Midbrain (tissue), 1 donor: ENCODE data around the gene PTPN5.
"Not testable (repeated sequence)": the region's sequence is repeated elsewhere in the genome, so short reads cannot be mapped to it uniquely, and the experiment has no call there.

Experiments
- DNase-seq: peaks from one replicate; lab custom pipeline; 2025; lab: John Stamatoyannopoulos, UW

The PTPN5 gene

GRCh38 chr11:18709414-18709813 is 82.2 kb downstream of the PTPN5 start:
- DNase-seq, result no peak

GRCh38 chr11:18707811-18708340 is 83.7 kb downstream of the PTPN5 start:
- DNase-seq, result no peak

GRCh38 chr11:18706330-18707243 is 85.0 kb downstream of the PTPN5 start:
- no peak for DNase-seq

GRCh38 chr11:18705651-18706281 is 85.8 kb downstream of the PTPN5 start:
- DNase-seq, result peak; percentile 10

- DNase-seq, result peak; percentile 41
Measured at GRCh38 chr11:18704698-18705097, 86.9 kb downstream of the PTPN5 start.

GRCh38 chr11:18704045-18704645 is 87.5 kb downstream of the PTPN5 start:
- no peak for DNase-seq

- DNase-seq, result no peak
Measured at GRCh38 chr11:18703001-18703763, 88.4 kb downstream of the PTPN5 start.

GRCh38 chr11:18701614-18702216 is 89.9 kb downstream of the PTPN5 start:
- DNase-seq, result no peak

- no peak for DNase-seq
Measured at GRCh38 chr11:18700872-18701271, 90.7 kb downstream of the PTPN5 start.

GRCh38 chr11:18700375-18700774 is 91.2 kb downstream of the PTPN5 start:
- no peak for DNase-seq

- DNase-seq, result peak; percentile 60
Measured at GRCh38 chr11:18699848-18700261, 91.7 kb downstream of the PTPN5 start.

- DNase-seq, result no peak
Measured at GRCh38 chr11:18699269-18699596, 92.4 kb downstream of the PTPN5 start.

GRCh38 chr11:18698341-18699268 is 93.0 kb downstream of the PTPN5 start, which contains the start of gene TMEM86A:
Gene TMEM86A (plus strand): TSS chr11:18698779. CDS start chr11:18698887, 108 bp downstream.
- DNase-seq, result peak; percentile 90

- no peak for DNase-seq
Measured at GRCh38 chr11:18697576-18697975, 94.0 kb downstream of the PTPN5 start.

- no peak for DNase-seq
Measured at GRCh38 chr11:18696638-18697225, 94.9 kb downstream of the PTPN5 start.

GRCh38 chr11:18692941-18693760 is 98.4 kb downstream of the PTPN5 start:
- no peak for DNase-seq

GRCh38 chr11:18691467-18692140 is 100.0 kb downstream of the PTPN5 start:
- DNase-seq, result not testable (repeated sequence)

- DNase-seq, result no peak
Measured at GRCh38 chr11:18684267-18684666, 107.3 kb downstream of the PTPN5 start.
